ENCODE data around the gene ZNF780B.

GRCh38 chr19:40053491-40053890, 2.5 kb downstream of the ZNF780B start:
- TF ChIP-seq, protein P1, sequence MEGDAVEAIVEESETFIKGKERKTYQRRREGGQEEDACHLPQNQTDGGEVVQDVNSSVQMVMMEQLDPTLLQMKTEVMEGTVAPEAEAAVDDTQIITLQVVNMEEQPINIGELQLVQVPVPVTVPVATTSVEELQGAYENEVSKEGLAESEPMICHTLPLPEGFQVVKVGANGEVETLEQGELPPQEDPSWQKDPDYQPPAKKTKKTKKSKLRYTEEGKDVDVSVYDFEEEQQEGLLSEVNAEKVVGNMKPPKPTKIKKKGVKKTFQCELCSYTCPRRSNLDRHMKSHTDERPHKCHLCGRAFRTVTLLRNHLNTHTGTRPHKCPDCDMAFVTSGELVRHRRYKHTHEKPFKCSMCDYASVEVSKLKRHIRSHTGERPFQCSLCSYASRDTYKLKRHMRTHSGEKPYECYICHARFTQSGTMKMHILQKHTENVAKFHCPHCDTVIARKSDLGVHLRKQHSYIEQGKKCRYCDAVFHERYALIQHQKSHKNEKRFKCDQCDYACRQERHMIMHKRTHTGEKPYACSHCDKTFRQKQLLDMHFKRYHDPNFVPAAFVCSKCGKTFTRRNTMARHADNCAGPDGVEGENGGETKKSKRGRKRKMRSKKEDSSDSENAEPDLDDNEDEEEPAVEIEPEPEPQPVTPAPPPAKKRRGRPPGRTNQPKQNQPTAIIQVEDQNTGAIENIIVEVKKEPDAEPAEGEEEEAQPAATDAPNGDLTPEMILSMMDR (IDR thresholded peaks at IDR 0.05) = no peak
- TF ChIP-seq POLR2A (IDR thresholded peaks at IDR 0.05) = no peak
